Epidermal melanocyte (primary cell): ENCODE results near the gene SORCS3.

ENCODE experiments used
- DNase-seq: peaks from one replicate; pipeline ENCODE4 v3.0.0; 2011; ENCODE audit warnings: low spot score; ENCODE audit not compliant: insufficient read length

SORCS3 gene

GRCh38 chr10:104641187-104641936 lies at the start of gene SORCS3:
Gene SORCS3 (plus strand): TSS chr10:104641290.
- no peak for DNase-seq

- DNase-seq, result no peak
These were observed 49.6 kb upstream of the SORCS3 start for GRCh38 chr10:104591441-104591840.

- no peak for DNase-seq
These were observed 39.9 kb upstream of the SORCS3 start for GRCh38 chr10:104601166-104601565.

GRCh38 chr10:104608091-104608828 lies 32.8 kb upstream of the SORCS3 start:
- DNase-seq, result no peak

GRCh38 chr10:104612571-104613205 lies 28.4 kb upstream of the SORCS3 start:
- DNase-seq, result no peak

GRCh38 chr10:104613406-104613805 lies 27.7 kb upstream of the SORCS3 start:
- DNase-seq, result no peak

GRCh38 chr10:104614245-104614831 lies 26.8 kb upstream of the SORCS3 start:
- DNase-seq, result no peak

GRCh38 chr10:104615136-104615535 lies 26.0 kb upstream of the SORCS3 start:
- DNase-seq, result no peak

- DNase-seq, result no peak
These were observed 23.3 kb upstream of the SORCS3 start for GRCh38 chr10:104617831-104618230.

- no peak for DNase-seq
These were observed 18.9 kb upstream of the SORCS3 start for GRCh38 chr10:104622175-104622574.

GRCh38 chr10:104622598-104623209 lies 18.4 kb upstream of the SORCS3 start:
- DNase-seq, result no peak

GRCh38 chr10:104630731-104631130 lies 10.4 kb upstream of the SORCS3 start:
- no peak for DNase-seq

- no peak for DNase-seq
These were observed 9.1 kb upstream of the SORCS3 start for GRCh38 chr10:104631946-104632345.

GRCh38 chr10:104638861-104639589 lies 2.1 kb upstream of the SORCS3 start:
- no peak for DNase-seq

- no peak for DNase-seq
These were observed 1.3 kb upstream of the SORCS3 start for GRCh38 chr10:104639590-104640338.

- DNase-seq, result no peak
These were observed 527 bp upstream of the SORCS3 start for GRCh38 chr10:104640339-104641186.

- DNase-seq, result no peak
These were observed 1.0 kb downstream of the SORCS3 start for GRCh38 chr10:104641937-104642657.

GRCh38 chr10:104642658-104643302 lies 1.7 kb downstream of the SORCS3 start:
- DNase-seq, result no peak
